ENCODE measurements around the gene FTCDNL1. TPM values are rescaled to one million over a fixed set of nuclear protein-coding genes. Genes with fewer than 3 reads are reported as not detected.

FTCDNL1 gene
- total RNA-seq, 1 donor from 2014 or later: 1.2 TPM

DNA sequence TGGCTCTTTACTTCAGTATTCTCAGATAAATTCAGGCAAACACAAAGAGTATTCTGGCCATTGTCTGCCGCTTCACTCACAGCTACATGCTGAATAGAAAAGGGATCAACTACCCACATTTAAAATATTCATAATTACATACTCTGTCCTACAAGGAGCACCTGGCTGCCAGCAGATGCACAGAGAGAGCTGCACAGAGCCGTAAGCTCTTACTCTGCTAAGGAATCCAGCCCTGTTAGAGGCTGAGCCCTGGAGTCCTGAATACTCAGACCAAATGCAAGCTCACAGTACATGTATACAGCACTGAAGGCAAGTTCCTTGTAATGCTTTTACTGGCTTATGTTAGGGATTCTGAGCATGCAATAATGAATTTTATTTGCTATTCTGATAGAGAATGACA, 80.3 kb downstream of the FTCDNL1 start:
- Mint-ChIP-seq H3K4me3 (ENCODE audit: low read depth) (no peak overlapping the region), H3K27ac (no peak overlapping the region), H3K9me3 (ENCODE audit: low read depth) (no peaks in the 10 kb centered on the region), H3K36me3 (ENCODE audit: insufficient read depth) (no peaks in the 10 kb centered on the region), H3K4me1 (ENCODE audit: low read depth) (no peaks in the 10 kb centered on the region), H3K27me3 (no peaks in the 10 kb centered on the region)
- no peak for DNase-seq (ENCODE audit: low spot score, unreplicated experiment)
- no peak for TF ChIP-seq CTCF (IDR thresholded peaks at IDR 0.05; ENCODE audit: unreplicated experiment)

- Mint-ChIP-seq H3K9me3 (ENCODE audit: low read depth) (no peaks in the 10 kb centered on the region), H3K36me3 (ENCODE audit: insufficient read depth) (no peaks in the 10 kb centered on the region), H3K27ac (no peak overlapping the region), H3K4me3 (ENCODE audit: low read depth) (no peak overlapping the region), H3K4me1 (ENCODE audit: low read depth) (no peaks in the 10 kb centered on the region), H3K27me3 (no peaks in the 10 kb centered on the region)
- no peak for DNase-seq (ENCODE audit: low spot score, unreplicated experiment)
- no peak for TF ChIP-seq CTCF (IDR thresholded peaks at IDR 0.05; ENCODE audit: unreplicated experiment)
Measured at GRCh38 chr2:199765646-199766045, 85.3 kb downstream of the FTCDNL1 start.

DNA sequence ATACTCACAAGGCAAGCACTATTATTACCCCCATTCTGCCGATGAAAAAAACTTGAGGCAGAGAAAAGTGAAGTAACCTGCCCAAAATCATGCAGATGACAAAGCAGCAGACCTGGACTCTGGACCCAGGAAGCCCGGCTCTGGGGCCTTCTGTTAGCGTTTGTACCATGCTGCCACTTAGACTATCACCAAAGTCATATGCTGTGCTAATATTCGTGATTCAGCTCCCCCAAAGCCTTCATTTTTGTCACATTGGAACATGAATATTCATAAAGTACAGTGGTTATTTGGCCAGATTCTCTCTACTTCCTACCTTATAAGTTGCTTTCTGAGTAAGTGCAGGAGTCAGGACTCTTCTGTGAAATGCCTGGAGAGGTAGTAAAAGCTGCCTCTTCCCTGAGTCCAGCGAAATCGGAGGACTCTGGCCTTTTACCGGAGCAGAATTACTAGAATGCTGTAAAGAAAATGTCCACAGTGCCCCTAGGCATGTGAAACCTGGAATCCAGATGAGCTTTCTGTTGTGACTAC, 86.7 kb downstream of the FTCDNL1 start:
- TF ChIP-seq CTCF (IDR thresholded peaks at IDR 0.05; ENCODE audit: unreplicated experiment): no peak
- H3K4me1 Mint-ChIP-seq (ENCODE audit: low read depth): no peaks in the 10 kb centered on the region
- H3K36me3 Mint-ChIP-seq (ENCODE audit: insufficient read depth): no peaks in the 10 kb centered on the region
- no peak overlapping the region for H3K4me3 Mint-ChIP-seq (ENCODE audit: low read depth)
- no peaks in the 10 kb centered on the region for H3K27me3 Mint-ChIP-seq
- no peaks in the 10 kb centered on the region for H3K9me3 Mint-ChIP-seq (ENCODE audit: low read depth)
- DNase-seq (ENCODE audit: low spot score, unreplicated experiment): no peak
- no peak overlapping the region for H3K27ac Mint-ChIP-seq

GRCh38 chr2:199762963-199763362, 88.0 kb downstream of the FTCDNL1 start:
- no peak overlapping the region for H3K4me3 Mint-ChIP-seq (ENCODE audit: low read depth)
- no peaks in the 10 kb centered on the region for H3K4me1 Mint-ChIP-seq (ENCODE audit: low read depth)
- DNase-seq (ENCODE audit: low spot score, unreplicated experiment): no peak
- no peaks in the 10 kb centered on the region for H3K36me3 Mint-ChIP-seq (ENCODE audit: insufficient read depth)
- no peak for TF ChIP-seq CTCF (IDR thresholded peaks at IDR 0.05; ENCODE audit: unreplicated experiment)
- H3K9me3 Mint-ChIP-seq (ENCODE audit: low read depth): no peaks in the 10 kb centered on the region
- no peak overlapping the region for H3K27ac Mint-ChIP-seq
- H3K27me3 Mint-ChIP-seq: no peaks in the 10 kb centered on the region

DNA sequence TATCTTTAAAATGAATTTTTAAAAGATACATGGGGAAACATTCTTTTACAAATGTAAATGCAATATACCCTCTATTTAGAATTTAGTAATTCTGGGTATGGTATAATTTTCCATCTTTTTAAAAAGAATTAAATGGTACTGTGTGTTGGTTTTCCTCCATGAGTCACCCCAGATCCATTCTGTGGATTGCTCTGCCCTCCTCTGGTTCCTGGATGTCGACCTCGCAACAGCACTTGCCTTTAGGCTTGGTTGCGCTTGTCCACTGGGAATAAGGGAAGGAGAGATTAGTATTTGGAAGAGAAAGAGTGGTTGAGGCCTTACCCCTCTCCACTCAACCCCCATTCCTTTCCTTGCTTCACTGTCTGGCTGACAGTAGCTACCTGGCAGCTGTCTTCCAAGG, 90.4 kb downstream of the FTCDNL1 start:
- TF ChIP-seq CTCF (IDR thresholded peaks at IDR 0.05; ENCODE audit: unreplicated experiment): no peak
- Mint-ChIP-seq H3K9me3 (ENCODE audit: low read depth) (no peaks in the 10 kb centered on the region), H3K4me3 (ENCODE audit: low read depth) (no peak overlapping the region), H3K36me3 (ENCODE audit: insufficient read depth) (no peaks in the 10 kb centered on the region), H3K27me3 (no peaks in the 10 kb centered on the region), H3K27ac (no peak overlapping the region), H3K4me1 (ENCODE audit: low read depth) (no peaks in the 10 kb centered on the region)
- DNase-seq (ENCODE audit: low spot score, unreplicated experiment): no peak
